HK-2 (cell line): ENCODE data around the gene VPS52.
A peak's percentile ranks its signal among the peaks of the same experiment; 100 is the strongest.
"Not testable (repeated sequence)": the region's sequence is repeated elsewhere in the genome, so short reads cannot be mapped to it uniquely, and the experiment has no call there.

ENCODE experiments used
- DNase-seq: peaks from one replicate; pipeline ENCODE4 v3.0.0-alpha.2; 2018; ENCODE audit not compliant: unreplicated experiment

The VPS52 gene

DNA sequence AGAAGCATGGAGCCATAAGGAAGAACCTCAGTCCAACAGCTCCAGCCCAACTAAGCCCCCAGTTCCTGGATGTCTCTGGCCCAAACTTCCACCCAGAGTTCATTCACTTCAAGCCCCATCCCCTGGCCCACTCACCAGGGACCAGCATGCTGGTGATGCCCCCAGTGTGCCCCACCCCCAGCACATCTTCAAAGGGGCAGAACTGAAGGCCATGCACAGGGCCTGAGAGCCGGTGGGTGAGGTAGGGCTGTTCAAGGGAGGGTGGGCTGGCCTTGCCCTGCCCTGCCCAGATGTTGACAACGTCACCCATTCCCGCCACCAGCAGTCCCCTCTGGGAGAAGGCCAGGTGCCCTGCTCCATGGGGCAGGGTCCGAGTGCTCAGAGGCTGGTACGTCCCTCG is 8.9 kb upstream of the VPS52 start:
- no peak for DNase-seq

GRCh38 chr6:33279971-33280511 is 8.4 kb upstream of the VPS52 start:
- DNase-seq, result peak; percentile 65

- no peak for DNase-seq
Observed at GRCh38 chr6:33279257-33279695, 7.6 kb upstream of the VPS52 start.

DNA sequence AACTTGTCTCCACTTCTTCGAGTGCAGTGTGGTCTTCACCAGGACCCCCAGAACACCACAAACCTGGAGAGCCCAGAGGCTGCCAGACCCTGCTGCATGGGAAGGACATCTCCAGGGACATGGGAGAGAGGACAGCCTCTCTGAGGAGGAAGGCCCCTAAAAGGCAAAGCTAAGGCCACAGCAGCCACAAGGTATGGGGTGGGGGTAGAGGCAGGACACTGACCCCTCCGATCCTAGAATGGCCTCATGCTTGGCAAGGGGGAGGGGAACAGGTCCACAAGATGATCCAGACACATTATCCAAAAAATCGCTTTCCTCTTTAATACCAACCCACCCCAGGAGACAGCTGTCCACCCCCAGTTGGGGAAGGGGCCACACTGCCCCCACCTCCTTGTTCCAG is 7.1 kb upstream of the VPS52 start:
- no peak for DNase-seq

GRCh38 chr6:33278392-33278741 is 6.7 kb upstream of the VPS52 start:
- DNase-seq, result no peak

DNA sequence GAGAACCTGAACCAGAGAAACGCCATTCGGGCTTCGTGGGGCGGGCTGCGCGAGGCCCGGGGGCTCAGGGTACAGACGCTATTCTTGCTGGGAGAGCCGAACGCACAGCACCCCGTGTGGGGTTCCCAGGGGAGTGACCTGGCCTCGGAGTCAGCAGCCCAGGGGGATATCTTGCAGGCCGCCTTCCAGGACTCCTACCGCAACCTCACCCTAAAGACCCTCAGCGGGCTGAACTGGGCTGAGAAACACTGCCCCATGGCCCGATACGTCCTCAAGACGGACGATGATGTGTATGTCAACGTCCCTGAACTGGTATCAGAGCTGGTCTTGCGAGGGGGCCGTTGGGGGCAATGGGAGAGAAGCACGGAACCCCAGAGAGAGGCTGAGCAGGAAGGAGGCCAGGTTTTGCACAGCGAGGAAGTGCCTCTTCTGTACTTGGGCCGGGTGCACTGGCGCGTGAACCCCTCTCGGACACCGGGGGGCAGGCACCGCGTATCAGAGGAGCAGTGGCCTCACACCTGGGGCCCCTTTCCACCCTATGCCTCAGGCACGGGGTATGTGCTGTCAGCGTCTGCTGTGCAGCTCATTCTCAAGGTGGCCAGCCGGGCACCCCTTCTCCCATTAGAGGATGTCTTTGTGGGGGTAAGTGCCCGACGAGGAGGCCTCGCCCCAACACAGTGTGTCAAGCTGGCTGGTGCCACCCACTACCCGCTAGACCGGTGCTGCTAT is 6.2 kb upstream of the VPS52 start:
- DNase-seq, result peak; percentile 46

GRCh38 chr6:33276864-33277662 is 5.4 kb upstream of the VPS52 start, which contains the start of gene B3GALT4:
B3GALT4 (plus strand) TSS chr6:33277123; CDS start chr6:33277420, 297 bp downstream.
- peak; percentile 43 for DNase-seq

- no peak for DNase-seq
Observed at GRCh38 chr6:33276581-33276863, 4.8 kb upstream of the VPS52 start.

DNA sequence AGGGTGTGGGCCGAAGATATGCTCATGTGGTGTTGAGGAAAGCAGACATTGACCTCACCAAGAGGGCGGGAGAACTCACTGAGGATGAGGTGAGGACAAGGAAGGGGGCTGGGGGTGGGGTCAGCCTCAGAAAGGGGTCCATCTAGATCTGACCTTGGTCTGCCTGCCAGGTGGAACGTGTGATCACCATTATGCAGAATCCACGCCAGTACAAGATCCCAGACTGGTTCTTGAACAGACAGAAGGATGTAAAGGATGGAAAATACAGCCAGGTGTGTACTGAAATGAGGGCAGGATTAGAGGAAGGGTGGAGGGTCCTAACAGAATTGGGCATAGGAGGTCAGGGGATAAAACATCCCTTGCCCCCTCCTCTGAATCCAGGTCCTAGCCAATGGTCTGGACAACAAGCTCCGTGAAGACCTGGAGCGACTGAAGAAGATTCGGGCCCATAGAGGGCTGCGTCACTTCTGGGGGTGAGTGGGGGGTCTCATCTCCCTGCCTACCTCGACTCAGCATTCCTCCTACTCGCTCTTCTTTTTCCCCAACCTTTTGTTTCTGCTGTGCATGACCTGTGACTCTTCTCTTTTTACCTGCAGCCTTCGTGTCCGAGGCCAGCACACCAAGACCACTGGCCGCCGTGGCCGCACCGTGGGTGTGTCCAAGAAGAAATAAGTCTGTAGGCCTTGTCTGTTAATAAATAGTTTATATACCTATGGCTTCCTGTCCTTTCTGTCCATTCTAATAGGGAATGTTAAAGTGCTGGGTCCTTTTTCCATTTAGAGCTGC is 4.3 kb upstream of the VPS52 start:
- DNase-seq, result not testable (repeated sequence)

GRCh38 chr6:33273924-33274902 is 2.5 kb upstream of the VPS52 start:
- no peak for DNase-seq

DNA sequence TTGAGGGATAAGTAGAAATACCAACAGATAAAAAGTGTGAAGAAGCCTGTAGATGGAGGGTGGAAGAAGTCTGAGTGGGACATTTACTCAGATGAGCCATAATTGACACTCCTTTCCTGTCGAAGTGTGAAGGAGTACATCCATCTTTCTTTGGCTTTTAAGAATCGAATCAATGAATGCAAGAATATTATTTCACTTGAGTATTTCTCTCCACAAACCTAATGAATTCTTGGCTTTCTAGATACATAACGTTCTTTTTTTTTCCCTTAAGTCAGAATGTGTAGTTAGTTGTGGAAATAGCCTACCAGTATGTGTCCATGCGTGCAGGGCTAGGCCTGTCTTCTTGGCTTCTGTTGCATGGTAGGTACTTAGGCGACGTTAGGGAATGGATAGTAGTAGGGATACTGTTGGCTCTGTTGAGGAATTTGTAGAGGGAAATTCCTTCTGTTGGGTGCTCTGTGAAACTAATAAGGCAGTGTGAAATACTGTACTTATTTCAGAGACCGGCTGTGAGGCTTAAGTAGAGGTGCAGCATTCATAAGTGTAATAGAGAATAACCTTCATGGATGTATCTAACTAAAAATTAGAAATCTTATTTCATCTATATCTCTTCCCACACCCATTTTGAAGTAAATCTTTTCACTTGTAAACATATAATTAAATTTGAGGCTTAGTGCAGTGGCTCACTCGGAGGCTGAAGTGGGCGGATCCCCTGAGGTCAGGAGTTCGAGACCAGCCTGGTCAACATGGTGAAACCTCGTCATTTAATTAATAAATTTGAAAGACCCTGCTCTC is 1.6 kb upstream of the VPS52 start:
- no peak for DNase-seq

DNA sequence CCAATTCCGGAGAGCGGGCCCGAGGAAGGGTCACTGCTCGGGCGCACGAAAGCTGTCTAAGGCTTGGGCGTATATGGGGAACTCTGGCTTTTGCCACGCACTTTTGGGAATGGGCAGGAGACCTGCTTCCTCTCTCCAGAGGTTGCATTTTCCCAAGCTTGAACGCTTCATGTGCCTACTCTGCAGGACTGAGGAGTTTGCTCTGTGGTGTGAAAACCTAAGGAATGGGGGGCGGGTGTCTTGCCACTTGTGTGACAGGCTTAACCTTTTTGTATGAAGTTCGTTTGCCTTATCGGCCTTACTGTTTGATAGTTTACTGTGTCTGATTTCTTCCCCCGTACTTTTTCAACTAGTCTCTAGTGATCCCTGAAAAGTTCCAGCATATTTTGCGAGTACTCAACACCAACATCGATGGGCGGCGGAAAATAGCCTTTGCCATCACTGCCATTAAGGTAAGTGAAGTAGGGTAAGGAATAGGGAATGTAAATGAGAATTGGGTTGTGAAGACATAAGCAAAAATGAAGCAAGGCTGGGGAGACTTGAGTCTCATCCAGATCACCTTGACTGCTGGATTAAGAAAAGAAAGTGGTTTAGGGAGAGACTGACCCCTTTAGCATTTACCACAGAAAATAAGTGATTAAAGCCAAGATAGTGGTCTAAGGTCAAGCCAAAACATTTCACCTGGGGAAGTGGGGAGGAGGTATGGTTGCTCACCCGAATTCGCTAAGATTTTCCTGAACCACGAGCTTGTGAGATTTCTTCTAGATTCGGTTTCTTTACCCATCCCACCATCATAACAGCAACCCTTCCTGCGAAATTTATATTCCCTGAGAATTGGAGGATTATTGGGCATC is 826 bp upstream of the VPS52 start:
- DNase-seq, result no peak

GRCh38 chr6:33271117-33271467 is 584 bp downstream of the VPS52 start:
- no peak for DNase-seq

GRCh38 chr6:33264015-33264414 is 7.7 kb downstream of the VPS52 start:
- DNase-seq, result no peak

DNA sequence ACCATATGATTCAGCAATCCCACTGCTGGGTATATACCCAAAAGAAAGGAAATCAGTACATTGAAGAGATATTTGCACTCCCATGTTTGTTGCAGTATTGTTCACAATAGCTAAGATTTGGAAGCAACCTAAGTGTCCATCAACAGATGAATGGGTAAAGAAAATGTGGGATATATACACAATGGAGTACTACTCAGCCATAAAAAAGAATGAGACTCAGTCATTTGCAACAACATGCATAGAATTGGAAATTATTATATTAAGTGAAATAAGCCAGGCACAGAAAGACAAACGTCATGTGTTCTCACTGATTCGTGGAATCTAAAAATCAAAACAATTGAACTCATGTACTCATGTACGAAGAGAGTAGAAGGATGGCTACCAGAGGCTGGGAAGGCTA is 9.2 kb downstream of the VPS52 start:
- DNase-seq, result not testable (repeated sequence)

DNA sequence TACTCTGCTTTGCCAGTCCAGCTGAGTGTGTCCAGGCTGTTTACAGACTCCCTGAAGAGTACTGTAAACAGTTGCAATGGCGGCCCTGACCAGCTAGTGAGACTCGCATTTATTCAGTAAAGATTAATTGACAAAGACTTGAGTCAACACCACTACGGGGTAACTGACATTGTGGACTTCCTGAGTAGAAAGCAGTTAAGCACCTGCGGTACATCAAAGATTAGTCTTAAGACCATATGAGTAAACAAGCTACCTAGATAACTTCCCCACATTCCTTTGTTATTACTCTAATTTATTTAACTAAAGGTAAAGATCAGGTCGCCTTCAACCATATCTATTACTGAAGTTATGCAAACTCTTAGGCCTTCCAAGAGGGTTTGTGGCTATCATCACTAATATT is 12.6 kb downstream of the VPS52 start:
- no peak for DNase-seq

DNA sequence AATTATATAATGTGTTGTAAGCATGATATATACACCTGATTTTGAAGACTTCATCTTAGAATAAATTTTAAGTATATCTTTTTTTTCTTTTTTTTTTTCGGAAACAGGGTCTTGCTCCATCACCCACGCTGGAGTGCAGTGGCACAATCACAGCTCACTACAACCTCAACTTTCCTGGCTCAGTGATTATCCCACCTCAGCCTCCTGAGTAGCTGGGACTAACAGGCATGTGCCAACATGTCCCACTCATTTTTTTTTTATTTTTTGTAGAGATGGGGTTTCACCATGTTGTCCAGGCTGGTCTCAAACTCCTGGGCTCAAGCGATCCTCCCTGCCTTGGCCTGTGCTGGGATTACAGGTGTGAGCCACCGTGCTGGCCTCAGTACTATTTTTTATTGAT is 17.1 kb downstream of the VPS52 start:
- DNase-seq, result no peak

- no peak for DNase-seq
Observed at GRCh38 chr6:33252759-33253158, 18.9 kb downstream of the VPS52 start.

GRCh38 chr6:33251395-33252012 is 20.2 kb downstream of the VPS52 start:
- no peak for DNase-seq
